ENCODE data around the gene PPP1R14D.

PPP1R14D gene

DNA sequence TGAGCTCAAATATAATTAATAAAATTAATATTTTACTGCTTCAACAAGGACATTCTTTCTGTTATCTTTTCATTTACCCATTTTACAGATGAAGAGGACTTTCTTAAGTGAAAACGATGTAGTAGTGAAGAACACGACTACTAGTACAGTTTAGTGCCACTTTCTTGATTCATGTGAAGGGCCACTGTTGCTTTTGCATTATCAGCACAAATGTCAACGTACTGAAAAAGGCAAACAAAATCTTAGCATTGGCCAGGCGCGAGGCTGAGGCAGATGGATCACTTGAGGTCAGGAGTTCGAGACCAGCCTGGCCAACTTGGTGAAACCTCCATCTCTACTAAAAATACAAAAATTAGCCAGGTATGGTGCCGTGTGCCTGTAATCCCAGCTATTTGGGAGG is 9.5 kb downstream of the PPP1R14D start:
- DNase-seq (ENCODE audit: low read depth in 2 of 2): no peak

DNA sequence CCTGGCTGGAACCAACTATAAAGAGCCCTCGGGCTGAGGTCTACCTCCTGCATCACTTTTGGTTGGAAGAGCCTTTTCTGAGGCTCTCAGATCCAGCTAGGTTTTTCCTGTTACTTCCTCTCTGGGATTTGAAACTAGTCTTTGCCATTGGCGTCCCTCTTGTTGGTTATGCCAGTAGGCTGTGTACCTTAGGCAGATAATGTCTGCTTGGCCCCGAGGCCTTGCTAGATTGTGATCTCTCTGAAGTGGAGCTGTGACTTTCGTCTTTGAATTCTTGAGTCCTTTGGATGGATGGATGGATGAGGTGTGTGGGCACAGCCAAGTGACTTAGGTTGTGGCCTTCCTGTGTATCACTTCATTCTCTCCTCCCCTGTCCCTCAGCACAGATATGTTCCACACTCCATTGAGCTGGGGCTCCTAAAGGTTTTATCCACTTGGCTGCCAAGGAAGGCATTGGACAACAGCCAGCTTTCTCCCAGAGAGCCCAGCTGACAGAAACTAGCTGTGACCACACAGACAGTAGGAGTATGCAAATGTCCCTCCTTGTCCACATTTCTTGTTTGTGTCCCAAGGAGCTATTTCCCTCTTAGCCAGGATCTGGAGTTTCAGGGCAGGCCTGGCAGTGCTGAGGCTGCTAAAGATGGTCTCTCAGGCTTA is 13.3 kb downstream of the PPP1R14D start:
- no peak for DNase-seq (ENCODE audit: low read depth in 2 of 2)

DNA sequence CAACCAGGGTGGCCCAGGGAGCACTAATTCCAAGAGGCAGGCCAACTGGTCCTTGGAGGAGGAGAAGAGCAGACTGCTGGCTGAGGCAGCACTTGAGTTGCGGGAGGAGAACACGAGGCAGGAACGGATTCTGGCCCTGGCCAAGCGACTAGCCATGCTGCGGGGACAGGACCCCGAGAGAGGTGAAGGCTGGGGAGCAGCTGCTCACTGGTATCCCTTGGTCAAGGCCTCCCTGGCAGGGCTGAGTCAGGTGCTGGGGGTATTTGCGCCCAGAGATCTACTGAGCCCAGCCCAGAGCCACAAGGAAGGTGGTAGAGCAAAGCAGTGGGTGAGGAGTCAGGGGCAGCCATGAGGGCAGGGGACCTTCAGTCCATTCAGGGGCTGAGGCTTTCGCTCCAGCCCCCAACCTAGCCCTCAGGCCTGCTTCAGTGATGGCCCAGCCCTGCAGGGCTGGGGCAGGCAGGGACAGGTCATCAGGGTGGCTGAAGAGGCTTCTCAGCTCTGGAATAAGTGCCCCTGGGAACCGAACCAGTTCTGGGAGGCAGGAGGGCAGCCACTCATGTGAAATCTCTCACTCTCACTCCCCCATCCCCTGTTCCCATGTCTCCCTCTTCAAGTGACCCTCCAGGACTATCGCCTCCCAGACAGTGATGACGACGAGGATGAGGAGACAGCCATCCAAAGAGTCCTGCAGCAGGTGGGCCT is 15.6 kb downstream of the PPP1R14D start:
- DNase-seq (ENCODE audit: low read depth in 2 of 2): no peak

GRCh38 chr15:40808861-40809450 is 19.6 kb downstream of the PPP1R14D start:
- DNase-seq (ENCODE audit: low read depth in 2 of 2): no peak

DNA sequence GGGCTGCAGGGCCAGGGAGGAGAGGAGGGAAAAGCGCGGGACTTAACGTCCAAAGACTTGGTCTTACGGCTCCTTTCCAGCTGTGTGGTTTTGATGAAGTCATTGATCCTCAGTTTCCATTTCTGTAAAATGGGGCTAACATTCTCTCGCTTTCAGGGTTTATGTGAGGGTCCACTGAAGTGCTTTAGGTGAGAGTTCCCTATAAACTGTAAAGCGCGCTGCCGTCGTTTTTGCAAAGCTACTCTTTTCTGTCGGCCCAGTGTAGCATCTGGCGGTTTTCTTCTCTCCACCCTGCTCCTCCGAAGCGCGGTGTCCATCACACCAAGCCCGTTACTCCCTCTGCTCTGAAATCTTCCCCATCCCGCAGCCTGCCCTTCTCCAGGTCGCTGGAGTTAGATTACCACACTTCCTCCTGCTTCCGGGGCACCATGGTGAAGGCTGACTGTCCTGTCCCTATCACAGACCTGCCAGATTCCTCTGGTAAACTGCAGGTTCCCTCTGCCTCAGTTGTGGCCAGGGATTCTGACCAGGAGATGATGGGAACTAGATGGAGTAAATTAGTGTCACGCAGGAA is 20.5 kb downstream of the PPP1R14D start:
- no peak for DNase-seq (ENCODE audit: low read depth in 2 of 2)

DNA sequence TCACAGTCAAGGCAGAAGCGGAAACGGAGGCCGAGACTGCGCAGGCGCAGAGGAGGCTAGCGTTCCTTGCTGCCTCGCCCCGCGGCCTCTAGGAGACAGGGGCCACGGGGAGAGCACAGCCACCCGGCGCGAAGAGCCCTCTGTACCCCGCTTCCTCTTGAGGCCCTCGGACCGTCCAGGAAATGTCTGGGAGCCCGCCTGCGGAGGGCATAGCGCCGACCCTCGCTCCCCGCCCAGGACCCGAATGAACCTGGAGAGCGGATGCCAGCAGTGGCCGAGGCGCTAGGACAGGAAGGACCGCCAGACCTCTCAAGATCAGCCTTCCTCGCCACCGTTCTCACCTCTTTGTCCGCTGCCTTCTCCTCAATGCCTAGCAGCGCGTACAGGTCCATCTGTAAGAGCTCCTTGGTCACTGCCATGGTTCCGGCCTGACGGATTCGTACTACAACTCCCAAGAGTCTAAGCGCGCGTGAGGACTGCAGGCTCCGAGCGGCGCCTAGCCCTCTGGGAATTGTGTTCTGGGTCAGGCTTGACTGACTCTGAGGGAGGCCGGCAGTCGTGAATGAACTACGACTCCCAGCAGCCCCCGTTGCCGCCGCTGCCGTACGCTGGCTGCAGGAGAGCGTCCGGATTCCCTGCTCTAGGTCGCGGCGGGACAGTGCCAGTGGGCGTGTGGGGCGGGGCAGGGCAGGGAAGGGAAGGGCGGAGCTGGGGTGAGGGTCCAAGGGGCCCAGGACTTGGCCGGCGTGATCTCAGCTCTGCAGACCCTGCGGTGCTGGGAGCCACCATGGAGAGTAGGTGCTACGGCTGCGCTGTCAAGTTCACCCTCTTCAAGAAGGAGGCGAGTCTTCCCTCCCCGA is 21.2 kb downstream of the PPP1R14D start, which contains the start of the genes DNAJC17 and ZFYVE19:
Gene DNAJC17 (minus strand): TSS at position 446 of the 860 bp plus-strand sequence. CDS start 27 bp downstream, at position 419.
Gene ZFYVE19 (plus strand): TSS at position 62 of the 860 bp plus-strand sequence. CDS start 501 bp downstream, at position 563.
- peak; percentile 91 to 93 for DNase-seq (ENCODE audit: low read depth in 2 of 2)

GRCh38 chr15:40806672-40807027 is 21.9 kb downstream of the PPP1R14D start:
- DNase-seq (ENCODE audit: low read depth in 2 of 2): no peak

DNA sequence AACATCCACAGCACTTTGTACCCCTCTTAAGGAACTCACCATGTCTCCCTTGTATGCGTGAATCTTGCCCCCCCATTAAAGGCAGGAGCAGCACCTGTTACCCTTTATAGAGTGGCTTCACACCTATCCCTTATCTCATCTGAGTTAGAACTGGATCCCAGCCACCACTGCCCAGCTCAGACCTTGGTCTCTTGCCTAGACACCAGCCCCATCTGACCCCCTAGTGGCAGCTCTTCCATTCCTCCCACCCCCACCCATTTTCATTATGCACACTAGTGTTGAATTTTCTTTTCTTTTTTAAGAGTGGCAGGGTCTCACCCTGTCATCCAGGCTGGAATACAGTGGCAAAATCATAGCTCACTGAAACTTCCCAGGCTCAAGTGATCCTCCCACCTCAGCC is 24.8 kb downstream of the PPP1R14D start:
- no peak for DNase-seq (ENCODE audit: low read depth in 2 of 2)

- no peak for DNase-seq (ENCODE audit: low read depth in 2 of 2)
Observed at GRCh38 chr15:40803076-40803475, 25.4 kb downstream of the PPP1R14D start.

DNA sequence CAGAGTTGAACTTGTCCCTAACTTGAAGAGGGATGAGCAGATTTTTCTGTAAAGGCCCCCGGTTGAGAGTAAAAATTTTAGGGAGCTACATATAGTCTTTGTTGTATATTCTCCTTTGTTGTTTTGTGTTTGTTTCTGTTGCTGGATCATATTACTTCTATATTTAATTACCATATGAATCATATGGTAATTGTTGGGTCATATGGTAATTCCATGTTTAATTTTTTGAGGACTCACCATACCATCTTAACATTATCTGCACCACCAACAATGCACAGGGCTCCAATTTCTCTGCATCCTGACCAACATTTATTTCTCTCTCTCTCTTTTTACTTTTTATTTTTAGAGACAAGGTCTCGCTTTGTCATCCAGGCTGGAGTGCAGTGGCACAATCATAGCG is 29.0 kb downstream of the PPP1R14D start:
- DNase-seq (ENCODE audit: low read depth in 2 of 2): no peak

DNA sequence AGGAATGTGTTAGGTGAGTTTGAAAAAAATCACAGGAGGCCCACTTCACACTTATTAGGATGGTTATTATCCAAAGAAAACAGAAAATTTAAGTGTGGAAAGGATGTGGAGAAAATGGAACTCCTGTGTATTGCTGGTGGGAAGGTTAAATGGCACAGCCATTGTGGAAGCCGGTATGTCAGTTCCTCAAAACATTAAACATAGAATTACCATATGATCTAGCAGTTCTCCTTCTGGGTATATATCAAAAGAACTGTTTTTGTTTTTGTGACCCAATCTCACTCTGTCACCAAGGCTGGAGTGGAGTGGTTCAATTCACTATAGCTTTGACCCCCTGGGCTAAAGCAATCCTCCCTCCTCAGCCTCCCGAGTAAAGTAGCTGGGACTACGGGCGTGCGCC is 32.0 kb downstream of the PPP1R14D start:
- no peak for DNase-seq (ENCODE audit: low read depth in 2 of 2)

DNA sequence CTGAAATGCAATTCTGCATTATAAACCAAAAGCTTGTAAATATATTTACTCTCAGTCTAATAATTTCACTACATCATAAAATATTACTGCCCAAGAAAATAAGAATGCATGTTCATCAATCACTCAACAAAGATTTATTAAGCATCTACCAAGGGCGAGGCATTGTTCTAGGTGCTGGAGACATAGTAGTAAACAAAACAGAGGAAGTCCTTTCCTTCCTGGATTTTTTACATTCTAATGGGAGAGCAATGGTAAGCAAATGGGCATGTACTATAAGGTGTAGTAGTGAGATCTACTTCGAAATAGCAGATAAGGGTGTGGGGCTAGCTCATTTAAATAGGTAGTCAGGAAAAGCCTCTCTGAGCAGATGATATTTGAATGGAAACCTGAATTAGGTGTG is 32.5 kb downstream of the PPP1R14D start:
- DNase-seq (ENCODE audit: low read depth in 2 of 2): no peak

- no peak for DNase-seq (ENCODE audit: low read depth in 2 of 2)
Observed at GRCh38 chr15:40793216-40793989, 35.1 kb downstream of the PPP1R14D start.

- DNase-seq (ENCODE audit: low read depth in 2 of 2): no peak
Observed at GRCh38 chr15:40792394-40792793, 36.1 kb downstream of the PPP1R14D start.

DNA sequence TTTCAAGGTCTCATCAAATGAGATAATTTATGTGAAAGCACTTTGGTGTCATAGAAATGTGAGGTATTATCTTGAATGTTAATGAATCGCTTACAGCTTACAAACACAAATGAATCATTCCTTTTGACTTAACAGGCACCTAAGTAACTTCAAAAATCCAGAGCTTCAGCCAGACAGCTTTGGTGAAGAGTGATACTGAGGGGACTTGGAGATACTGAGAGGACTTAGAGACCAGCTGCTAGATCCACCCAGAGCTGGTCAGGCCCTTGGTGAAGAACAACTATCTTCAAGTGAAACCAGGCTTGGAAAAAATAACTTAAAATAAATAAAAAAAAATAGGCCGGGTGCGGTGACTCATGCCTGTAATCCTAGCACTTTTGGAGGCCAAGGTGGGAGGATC is 37.8 kb downstream of the PPP1R14D start:
- DNase-seq (ENCODE audit: low read depth in 2 of 2): no peak

GRCh38 chr15:40789999-40790398 is 38.5 kb downstream of the PPP1R14D start:
- no peak for DNase-seq (ENCODE audit: low read depth in 2 of 2)

- no peak for DNase-seq (ENCODE audit: low read depth in 2 of 2)
Observed at GRCh38 chr15:40789119-40789518, 39.4 kb downstream of the PPP1R14D start.

GRCh38 chr15:40787991-40788390 is 40.5 kb downstream of the PPP1R14D start:
- no peak for DNase-seq (ENCODE audit: low read depth in 2 of 2)

GRCh38 chr15:40787344-40787841 is 41.1 kb downstream of the PPP1R14D start:
- DNase-seq (ENCODE audit: low read depth in 2 of 2): peak; percentile 53 to 65

DNA sequence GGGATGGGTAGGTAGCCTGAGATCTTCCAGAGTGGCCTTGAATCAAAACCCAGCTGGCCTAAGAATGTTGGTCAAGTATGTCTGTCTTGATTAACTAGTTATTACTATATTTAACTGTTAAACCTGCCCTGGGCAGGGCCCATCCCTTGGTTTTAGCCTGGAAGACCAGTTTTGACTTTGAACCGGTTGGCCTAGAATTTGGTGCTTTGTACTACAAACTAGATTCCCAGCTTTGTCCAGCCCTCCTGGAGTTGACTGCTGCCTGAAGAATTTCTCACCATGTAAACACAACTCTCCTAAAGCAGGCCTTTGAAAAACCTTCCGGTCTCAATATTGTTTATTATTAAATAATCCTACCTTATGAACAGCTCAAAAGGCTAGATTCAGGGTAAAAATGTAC is 42.7 kb downstream of the PPP1R14D start:
- no peak for DNase-seq (ENCODE audit: low read depth in 2 of 2)

GRCh38 chr15:40785164-40785563 is 43.3 kb downstream of the PPP1R14D start:
- DNase-seq (ENCODE audit: low read depth in 2 of 2): no peak

All from stimulated activated CD8-positive, alpha-beta memory T cell treated with anti-CD3 and anti-CD28 coated beads, Interleukin-15, amount 100 ng/mL, for 48 hours (primary cell).